Adrenal gland (tissue), 12 donors: Measurements from ENCODE around the gene PTGS2. TPM values are rescaled to one million over a fixed set of nuclear protein-coding genes. Genes with fewer than 3 reads are reported as not detected.

ENCODE experiments used
- DNase-seq, 7 donors: peaks; one replicate each; pipeline ENCODE4 v3.0.0-alpha.2; 2019 to 2020
- H3K27ac ChIP-seq, 5 donors: fragments of 200-600 bp; sonication (generic) in 4 of 5; 1 replicate in 3 of 5; 2 replicates in 2 of 5; pipeline versions ENCODE4 v1.5.1 to v1.8.0; 2016 to 2020; ENCODE audit warnings: mild to moderate bottlenecking in 1 of 5
- H3K27me3 ChIP-seq: fragments of 200-600 bp; 2 replicates; pipeline ENCODE4 v1.8.0; 2021
- H3K36me3 ChIP-seq, 2 donors: fragments of 200-600 bp; replicated peaks in 1 of 2; 1 replicate in 1 of 2; 2 replicates in 1 of 2; pipeline versions ENCODE4 v1.5.1 to v1.8.0; 2018 to 2022
- H3K4me1 ChIP-seq, 2 donors: fragments of 200-600 bp; replicated peaks in 1 of 2; 1 replicate in 1 of 2; 2 replicates in 1 of 2; pipeline versions ENCODE4 v1.5.1 to v1.8.0; 2018 to 2021
- H3K4me3 ChIP-seq, 4 donors: fragments of 200-600 bp; sonication (generic) in 3 of 4; one replicate each; pipeline ENCODE4 v1.5.1; 2016 to 2018
- H3K9me3 ChIP-seq, 3 donors: fragments of 200-600 bp; sonication (generic) in 1 of 3; replicated peaks in 1 of 3; 1 replicate in 2 of 3; 2 replicates in 1 of 3; pipeline versions ENCODE4 v1.5.1 to v1.8.0; 2016 to 2021
- POLR2A ChIP-seq, 2 donors: fragments of 450-650 bp; IDR thresholded peaks; one replicate each; pipeline ENCODE4 v1.6.1; 2017; ENCODE audit warnings: antibody characterized with exemption in 2 of 2, mild to moderate bottlenecking in 2 of 2, moderate library complexity in 1 of 2
- WGBS, 4 donors: extraction: QIAGEN DNeasy Blood & Tissue Kit in 2 of 4; methylation state at CpG; one replicate each; pipeline versions ENCODE4 v1.1.5 to v1.1.7; 2013 to 2017; 5-methylcytosine and 5-hydroxymethylcytosine counted together
- intact Hi-C, 2 donors: fragments of 100-400 bp; cut with DNase I; formaldehyde crosslinking; loops; one replicate each; pipeline versions ENCODE4 v1.14.1 to v1.15.0; 2022 to 2023
- polyA plus RNA-seq, 3 donors: library from polyadenylated mRNA; stranded (reverse); fragments of 200-250 nt in 2 of 3; fragments of 350-450 nt in 1 of 3; fragmentation: Illumina TruSeq in 1 of 3; extraction: RNeasy Lipid Tissue Mini Kit (QIAGEN cat#74804) in 1 of 3; gene quantifications; one replicate each; pipeline ENCODE4 v1.2.3, GENCODE V29; 2013 to 2014
- total RNA-seq, 9 donors: library from RNA; depleted of rRNA in 4 of 9; stranded (reverse); fragments of >200 nt in 4 of 9; fragments of 120-200 nt in 1 of 9; fragmentation: NEBNext Ultra II Directional in 1 of 9; extraction: Animal tissue kit (Norgen Biotek cat#: 25700) in 1 of 9; gene quantifications; one replicate each; pipeline versions ENCODE4 v1.1.0 to v1.2.4, GENCODE V29; 2013 to 2023
- TF ChIP-seq, protein P1 (sequence below), 6 experiments: fragments of 450-650 bp in 4 of 6; fragments of 200-600 bp in 2 of 6; sonication (generic) in 1 of 6; IDR thresholded peaks; 1 replicate in 5 of 6; 2 replicates in 1 of 6; pipeline versions ENCODE4 v1.5.1 to v1.8.0; 2016 to 2021; ENCODE audit warnings: antibody characterized with exemption in 6 of 6, mild to moderate bottlenecking in 2 of 6, moderate library complexity in 1 of 6
- donor health status: healthy with polysubstance abuse.
- donor health status: Bipolar disorder and iron deficiency.
- donor health status: DM: yes; HTN: yes; CAD: no.
- donor health status: DM: no; HTN: no; CAD: no.
- donor health status: DM: no; HTN: no; CAD: no.
- donor health status: DM: yes; HTN: yes; CAD: no.

The PTGS2 gene
- total and polyA plus RNA-seq, 12 donors, result 0.77 to 21.5 (median 3.0) TPM

DNA sequence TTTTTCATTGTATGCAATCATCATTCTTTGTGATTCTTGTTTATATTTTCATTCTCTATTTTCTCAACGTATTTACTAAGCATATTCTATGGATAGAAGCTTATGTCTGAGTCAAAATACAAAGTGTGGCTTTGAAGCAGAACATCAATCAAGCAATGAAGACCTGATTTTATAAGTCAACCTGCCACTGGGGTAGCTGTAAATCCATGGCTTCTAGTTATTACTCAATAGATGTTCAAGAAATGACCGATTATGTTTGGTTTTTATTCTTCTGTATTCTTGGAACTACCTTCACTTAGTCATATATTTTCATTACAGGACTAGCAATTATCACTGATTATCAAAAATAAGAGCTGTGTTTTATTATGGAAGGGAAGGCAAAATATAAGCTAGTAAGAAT is 20.5 kb upstream of the PTGS2 start:
- no peak for DNase-seq
- Histone ChIP-seq H3K27me3 (no peaks in the 10 kb centered on the region), H3K36me3 (no peaks in the 10 kb centered on the region), H3K27ac (no peak overlapping the region), H3K4me1 (no peaks in the 10 kb centered on the region), H3K4me3 (no peak overlapping the region), H3K9me3 (no peaks in the 10 kb centered on the region)
- intact Hi-C loops, result no loop called here
- 66 to 81% (median 78%) methylated on average over 2 of the region's 2 CpGs for whole genome bisulfite sequencing, 4 donors
- TF ChIP-seq POLR2A (IDR thresholded peaks at IDR 0.05), result no peak
- TF ChIP-seq, protein P1, sequence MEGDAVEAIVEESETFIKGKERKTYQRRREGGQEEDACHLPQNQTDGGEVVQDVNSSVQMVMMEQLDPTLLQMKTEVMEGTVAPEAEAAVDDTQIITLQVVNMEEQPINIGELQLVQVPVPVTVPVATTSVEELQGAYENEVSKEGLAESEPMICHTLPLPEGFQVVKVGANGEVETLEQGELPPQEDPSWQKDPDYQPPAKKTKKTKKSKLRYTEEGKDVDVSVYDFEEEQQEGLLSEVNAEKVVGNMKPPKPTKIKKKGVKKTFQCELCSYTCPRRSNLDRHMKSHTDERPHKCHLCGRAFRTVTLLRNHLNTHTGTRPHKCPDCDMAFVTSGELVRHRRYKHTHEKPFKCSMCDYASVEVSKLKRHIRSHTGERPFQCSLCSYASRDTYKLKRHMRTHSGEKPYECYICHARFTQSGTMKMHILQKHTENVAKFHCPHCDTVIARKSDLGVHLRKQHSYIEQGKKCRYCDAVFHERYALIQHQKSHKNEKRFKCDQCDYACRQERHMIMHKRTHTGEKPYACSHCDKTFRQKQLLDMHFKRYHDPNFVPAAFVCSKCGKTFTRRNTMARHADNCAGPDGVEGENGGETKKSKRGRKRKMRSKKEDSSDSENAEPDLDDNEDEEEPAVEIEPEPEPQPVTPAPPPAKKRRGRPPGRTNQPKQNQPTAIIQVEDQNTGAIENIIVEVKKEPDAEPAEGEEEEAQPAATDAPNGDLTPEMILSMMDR (IDR thresholded peaks at IDR 0.05), result no peak

DNA sequence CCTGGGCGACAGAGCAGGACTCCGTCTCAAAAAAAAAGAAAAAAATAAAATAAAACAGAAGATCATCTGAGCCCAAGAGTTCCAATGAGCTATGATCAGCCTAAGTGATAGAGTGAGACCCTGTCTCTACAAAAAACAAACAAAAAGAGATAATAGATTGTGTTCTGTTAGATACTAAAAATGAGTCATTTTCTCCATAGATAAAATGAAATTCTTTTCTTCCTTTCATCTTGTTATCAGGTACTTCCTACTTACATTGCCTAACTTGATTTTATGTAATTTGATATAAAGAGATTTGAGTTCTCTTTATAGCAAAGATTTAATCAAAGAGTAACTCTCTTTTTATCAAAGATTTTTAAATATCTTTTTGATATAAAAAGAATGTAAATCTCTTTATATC is 19.3 kb upstream of the PTGS2 start:
- Histone ChIP-seq H3K4me3 (no peak overlapping the region), H3K4me1 (no peaks in the 10 kb centered on the region), H3K27me3 (no peaks in the 10 kb centered on the region), H3K36me3 (no peaks in the 10 kb centered on the region), H3K9me3 (no peaks in the 10 kb centered on the region), H3K27ac (no peak overlapping the region)
- TF ChIP-seq POLR2A (IDR thresholded peaks at IDR 0.05), result no peak
- TF ChIP-seq, protein P1 (IDR thresholded peaks at IDR 0.05), result no peak
- WGBS, 4 donors, result 60 to 87% (median 82%) methylated on average over 2 of the region's 2 CpGs
- intact Hi-C loops, result no loop called here
- no peak for DNase-seq

DNA sequence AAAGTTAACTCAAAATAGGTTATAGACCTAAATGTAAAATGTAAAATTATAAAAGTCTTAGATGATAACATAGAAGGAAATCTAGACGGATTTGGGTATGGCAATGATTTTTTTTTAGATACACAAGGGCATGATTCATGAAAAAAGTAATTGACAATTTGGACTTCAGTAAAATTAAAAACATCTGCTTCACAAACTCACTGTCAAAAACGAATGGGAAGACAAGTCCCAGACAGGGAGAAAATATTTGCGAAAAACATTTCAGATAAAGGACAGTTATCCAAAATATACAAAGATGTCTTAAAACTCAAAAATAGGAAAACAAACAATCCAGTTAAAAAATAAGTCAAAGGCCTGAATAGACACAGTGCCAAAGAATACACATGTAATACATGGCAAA is 9.7 kb upstream of the PTGS2 start:
- intact Hi-C loops, result no loop called here
- H3K27ac ChIP-seq, result no peak overlapping the region
- no peaks in the 10 kb centered on the region for H3K36me3 ChIP-seq
- H3K4me3 ChIP-seq, result no peak overlapping the region
- no peak for DNase-seq
- no peak for TF ChIP-seq POLR2A (IDR thresholded peaks at IDR 0.05)
- TF ChIP-seq, protein P1 (IDR thresholded peaks at IDR 0.05), result no peak
- WGBS, 4 donors, result 38 to 49% (median 42%) methylated on average over 3 of the region's 3 CpGs
- H3K9me3 ChIP-seq, result peaks cover 0 to 9% (median 0%) of the 10 kb centered on the region in 3 donors
- no peaks in the 10 kb centered on the region for H3K27me3 ChIP-seq
- no peaks in the 10 kb centered on the region for H3K4me1 ChIP-seq

DNA sequence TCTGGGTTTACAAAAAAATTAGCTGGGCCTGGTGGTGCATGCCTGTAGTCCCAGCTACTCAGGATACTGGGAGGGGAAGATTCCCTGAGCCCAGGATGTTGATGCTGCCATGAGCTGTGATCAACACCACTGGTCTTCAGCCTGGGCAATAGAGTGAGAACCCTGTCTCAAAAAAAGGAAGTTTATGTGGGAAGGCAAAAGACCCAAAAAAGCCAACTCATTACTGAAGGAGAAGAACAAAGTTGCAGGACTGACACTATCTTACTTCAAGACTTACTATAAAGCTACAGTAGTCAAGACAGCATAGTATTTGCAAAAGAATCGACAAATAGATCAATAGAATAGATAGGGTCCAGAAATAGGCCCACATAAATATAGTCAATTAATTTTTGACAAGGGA is 9.2 kb upstream of the PTGS2 start:
- Histone ChIP-seq H3K9me3 (peaks cover 0 to 9% (median 0%) of the 10 kb centered on the region in 3 donors), H3K27me3 (no peaks in the 10 kb centered on the region), H3K4me1 (no peaks in the 10 kb centered on the region), H3K36me3 (no peaks in the 10 kb centered on the region), H3K27ac (no peak overlapping the region), H3K4me3 (no peak overlapping the region)
- intact Hi-C loops, result no loop called here
- no peak for DNase-seq
- TF ChIP-seq POLR2A (IDR thresholded peaks at IDR 0.05), result no peak
- TF ChIP-seq, protein P1 (IDR thresholded peaks at IDR 0.05), result no peak
- WGBS, 4 donors, result 62 to 69% (median 68%) methylated on average over 1 of the region's 1 CpG
